Panc1 (cell line): ENCODE measurements around the gene SLC10A2. TPM values are rescaled to one million over a fixed set of nuclear protein-coding genes. Genes with fewer than 3 reads are reported as not detected.

ENCODE experiments used
- ATAC-seq: fragments of 200-7000 bp; cut with Tn5 transposase; 2 replicates; pipeline ENCODE4 v1.9.1; 2020; ENCODE audit warnings: mild to moderate bottlenecking, moderate library complexity
- BruUV-seq: library from RNA; stranded (reverse); fragments of 400-500 nt; replicated peaks from 2 replicates; lab custom pipeline; 2021; lab: Mats Ljungman, UMichigan
- CTCF ChIA-PET: fragments of 300-600 bp; sonication (Branson Sonifier 250); formaldehyde crosslinking; loops from one replicate; lab custom pipeline; 2022; ENCODE audit warnings: antibody characterized with exemption; lab: Charles Lee
- POLR2A ChIA-PET: fragments of 300-600 bp; sonication (Branson Sonifier 250); formaldehyde crosslinking; loops from one replicate; lab custom pipeline; 2022; ENCODE audit warnings: antibody characterized with exemption; lab: Charles Lee
- DNase-seq: peaks from one replicate; pipeline ENCODE4 v3.0.0-alpha.2; 2010; ENCODE audit warnings: low read depth, low spot score
- H3K27ac ChIP-seq: 2 replicates; pipeline ENCODE4 v1.5.1; 2011; ENCODE audit warnings: mild to moderate bottlenecking, low read length, inconsistent platforms
- H3K27me3 ChIP-seq: fragments of 200-500 bp; sonication (Bioruptor generic); 2 replicates; pipeline ENCODE4 v1.6.0; 2014; ENCODE audit warnings: low read length, inconsistent platforms; ENCODE audit not compliant: control insufficient read depth, insufficient read depth
- H3K36me3 ChIP-seq: fragments of 200-500 bp; sonication (Bioruptor generic); 2 replicates; pipeline ENCODE4 v1.5.1; 2014; ENCODE audit warnings: inconsistent platforms, mild to moderate bottlenecking, low read length, moderate library complexity; ENCODE audit not compliant: control insufficient read depth, insufficient read depth
- H3K4me1 ChIP-seq: 2 replicates; pipeline ENCODE4 v1.5.1; 2011; ENCODE audit warnings: inconsistent platforms, mild to moderate bottlenecking, low read length, moderate library complexity; ENCODE audit not compliant: control insufficient read depth, insufficient read depth
- H3K4me3 ChIP-seq, 2 experiments: 2 replicates each; pipeline ENCODE4 v1.5.1; 2011 to 2012; ENCODE audit warnings: low read depth in 2 of 2, low read length in 2 of 2, mild to moderate bottlenecking in 2 of 2, inconsistent platforms in 1 of 2, moderate library complexity in 1 of 2
- H3K9me3 ChIP-seq: fragments of 200-500 bp; sonication (Bioruptor generic); 2 replicates; pipeline ENCODE4 v1.5.1; 2014; ENCODE audit warnings: low read depth, mild to moderate bottlenecking, inconsistent platforms, low read length, moderate library complexity; ENCODE audit not compliant: control insufficient read depth, insufficient read depth
- CTCF ChIP-seq: fragments of 450-650 bp; IDR thresholded peaks from 2 replicates; pipeline ENCODE4 v1.5.1; 2017; ENCODE audit warnings: mild to moderate bottlenecking
- POLR2AphosphoS5 ChIP-seq: IDR thresholded peaks from 2 replicates; pipeline ENCODE4 v1.6.1; 2012; ENCODE audit warnings: mild to moderate bottlenecking, low read depth, low read length, moderate library complexity
- REST ChIP-seq, 2 experiments: IDR thresholded peaks; 2 replicates each; pipeline ENCODE4 v1.6.1; 2011 to 2012; ENCODE audit warnings: low read depth in 2 of 2, control low read depth in 1 of 2, low read length in 1 of 2, mild to moderate bottlenecking in 1 of 2, moderate library complexity in 1 of 2; ENCODE audit not compliant: insufficient read depth in 1 of 2
- SIN3A ChIP-seq: IDR thresholded peaks from 2 replicates; pipeline ENCODE4 v1.6.1; 2012; ENCODE audit warnings: low read depth, mild to moderate bottlenecking, low read length, moderate library complexity, borderline replicate concordance; ENCODE audit not compliant: insufficient read depth
- TCF7L2 ChIP-seq: IDR thresholded peaks from 2 replicates; pipeline ENCODE4 v1.6.1; 2011; ENCODE audit warnings: mild to moderate bottlenecking, low read depth, low read length, inconsistent platforms
- in situ Hi-C: cut with HindIII; loops from 2 replicates; pipeline ENCODE4 v1.10.0; 2016; ENCODE audit warnings: low sequenced_read_pairs, low pct_unique_long_range_greater_than_20kb
- intact Hi-C: fragments of 100-400 bp; cut with micrococcal nuclease; formaldehyde crosslinking; loops from one replicate; pipeline ENCODE4 v1.10.0; 2022; ENCODE audit not compliant: unreplicated experiment
- total RNA-seq: library from RNA; stranded (reverse); gene quantifications from one replicate; pipeline ENCODE4 v1.2.1, GENCODE V29; 2021; ENCODE audit not compliant: unreplicated experiment

SLC10A2 gene
- total RNA-seq, 1 experiment from 2014 or later: not detected

- intact Hi-C loops (no loop called here), in situ Hi-C loops (no loop called here)
- POLR2A ChIA-PET: no interaction called here
- Histone ChIP-seq H3K27me3 (no peaks in the 10 kb centered on the region), H3K4me3 (no peak overlapping the region), H3K9me3 (no peaks in the 10 kb centered on the region), H3K36me3 (no peaks in the 10 kb centered on the region), H3K4me1 (no peaks in the 10 kb centered on the region), H3K27ac (no peak overlapping the region)
- TF ChIP-seq SIN3A (no peak), REST (IDR thresholded peaks at IDR 0.05; ENCODE audit: insufficient read depth in 1 of 2, low read depth in 2 of 2, low read length in 1 of 2) (no peak), POLR2AphosphoS5 (no peak), CTCF (no peak), TCF7L2 (no peak)
- ATAC-seq (no peak), DNase-seq (no peak)
- CTCF ChIA-PET: no interaction called here
- BruUV-seq: no TSS peak
Measured at GRCh38 chr13:103078158-103078557, 11.9 kb upstream of the SLC10A2 start.

- no peaks in the 10 kb centered on the region for H3K36me3 ChIP-seq
- H3K9me3 ChIP-seq: no peaks in the 10 kb centered on the region
- CTCF ChIA-PET: no interaction called here
- H3K27ac ChIP-seq: no peak overlapping the region
- intact Hi-C loops (no loop called here), in situ Hi-C loops (no loop called here)
- no TSS peak for BruUV-seq
- H3K4me1 ChIP-seq: no peaks in the 10 kb centered on the region
- no peak overlapping the region for H3K4me3 ChIP-seq
- DNase-seq: no peak
- no peaks in the 10 kb centered on the region for H3K27me3 ChIP-seq
- POLR2A ChIA-PET: no interaction called here
- no peak for ATAC-seq
- no peak for TF ChIP-seq SIN3A
- TF ChIP-seq POLR2AphosphoS5: no peak
- TF ChIP-seq CTCF: no peak
- TF ChIP-seq TCF7L2: no peak
- TF ChIP-seq REST (IDR thresholded peaks at IDR 0.05; ENCODE audit: insufficient read depth in 1 of 2, low read depth in 2 of 2, low read length in 1 of 2): no peak
Measured at GRCh38 chr13:103068836-103069235, 2.6 kb upstream of the SLC10A2 start.
